Putamen (tissue), 1 donor: Measurements from ENCODE around the gene PPP2R5A.
A peak's percentile ranks its signal among the peaks of the same experiment; 100 is the strongest.
"Not testable (repeated sequence)": the region's sequence is repeated elsewhere in the genome, so short reads cannot be mapped to it uniquely, and the experiment has no call there.

ENCODE experiments used
- DNase-seq: peaks from one replicate; pipeline ENCODE4 v3.0.0-alpha.2; 2016; ENCODE audit warnings: low spot score

PPP2R5A gene

GRCh38 chr1:212297338-212297737 is 12.1 kb downstream of the PPP2R5A start:
- DNase-seq, result no peak

GRCh38 chr1:212301580-212301979 is 16.4 kb downstream of the PPP2R5A start:
- peak; percentile 62 for DNase-seq

- DNase-seq, result no peak
Measured at GRCh38 chr1:212302745-212303383, 17.7 kb downstream of the PPP2R5A start.

GRCh38 chr1:212305342-212305741 is 20.1 kb downstream of the PPP2R5A start:
- DNase-seq, result no peak

- DNase-seq, result not testable (repeated sequence)
Measured at GRCh38 chr1:212305984-212306452, 20.8 kb downstream of the PPP2R5A start.

GRCh38 chr1:212309967-212310366 is 24.8 kb downstream of the PPP2R5A start:
- no peak for DNase-seq

- DNase-seq, result no peak
Measured at GRCh38 chr1:212310383-212310782, 25.2 kb downstream of the PPP2R5A start.

GRCh38 chr1:212311836-212312497 is 26.8 kb downstream of the PPP2R5A start:
- no peak for DNase-seq

GRCh38 chr1:212313616-212314015 is 28.4 kb downstream of the PPP2R5A start:
- DNase-seq, result no peak

GRCh38 chr1:212315184-212315583 is 30.0 kb downstream of the PPP2R5A start:
- DNase-seq, result no peak

GRCh38 chr1:212315907-212316306 is 30.7 kb downstream of the PPP2R5A start:
- no peak for DNase-seq

- no peak for DNase-seq
Measured at GRCh38 chr1:212317916-212318315, 32.7 kb downstream of the PPP2R5A start.

- not testable (repeated sequence) for DNase-seq
Measured at GRCh38 chr1:212321031-212321430, 35.8 kb downstream of the PPP2R5A start.

- no peak for DNase-seq
Measured at GRCh38 chr1:212323066-212323465, 37.9 kb downstream of the PPP2R5A start.

GRCh38 chr1:212326541-212326940 is 41.3 kb downstream of the PPP2R5A start:
- DNase-seq, result no peak

GRCh38 chr1:212328248-212328647 is 43.0 kb downstream of the PPP2R5A start:
- no peak for DNase-seq

GRCh38 chr1:212329105-212329504 is 43.9 kb downstream of the PPP2R5A start:
- no peak for DNase-seq

GRCh38 chr1:212341090-212341489 is 55.9 kb downstream of the PPP2R5A start:
- DNase-seq, result no peak

- DNase-seq, result no peak
Measured at GRCh38 chr1:212344905-212345304, 59.7 kb downstream of the PPP2R5A start.

GRCh38 chr1:212346601-212347000 is 61.4 kb downstream of the PPP2R5A start:
- DNase-seq, result no peak

GRCh38 chr1:212351588-212352362 is 66.6 kb downstream of the PPP2R5A start:
- no peak for DNase-seq

GRCh38 chr1:212353181-212353580 is 68.0 kb downstream of the PPP2R5A start:
- no peak for DNase-seq

- DNase-seq, result no peak
Measured at GRCh38 chr1:212354464-212354863, 69.3 kb downstream of the PPP2R5A start.
